GM12801 (cell line): ENCODE data around the gene ANO6.
A peak's percentile ranks its signal among the peaks of the same experiment; 100 is the strongest.

Experiments used
- TF ChIP-seq, protein P1 (sequence below): IDR thresholded peaks from one replicate; pipeline ENCODE4 v1.5.1; 2011; ENCODE audit warnings: control low read depth; ENCODE audit not compliant: insufficient read length; ENCODE audit errors: extremely low read depth

Gene ANO6

GRCh38 chr12:45215419-45216229 is at the start of gene ANO6:
Gene ANO6 (plus strand): TSS chr12:45216095. CDS start chr12:45216322, 227 bp downstream.
- TF ChIP-seq, protein P1, sequence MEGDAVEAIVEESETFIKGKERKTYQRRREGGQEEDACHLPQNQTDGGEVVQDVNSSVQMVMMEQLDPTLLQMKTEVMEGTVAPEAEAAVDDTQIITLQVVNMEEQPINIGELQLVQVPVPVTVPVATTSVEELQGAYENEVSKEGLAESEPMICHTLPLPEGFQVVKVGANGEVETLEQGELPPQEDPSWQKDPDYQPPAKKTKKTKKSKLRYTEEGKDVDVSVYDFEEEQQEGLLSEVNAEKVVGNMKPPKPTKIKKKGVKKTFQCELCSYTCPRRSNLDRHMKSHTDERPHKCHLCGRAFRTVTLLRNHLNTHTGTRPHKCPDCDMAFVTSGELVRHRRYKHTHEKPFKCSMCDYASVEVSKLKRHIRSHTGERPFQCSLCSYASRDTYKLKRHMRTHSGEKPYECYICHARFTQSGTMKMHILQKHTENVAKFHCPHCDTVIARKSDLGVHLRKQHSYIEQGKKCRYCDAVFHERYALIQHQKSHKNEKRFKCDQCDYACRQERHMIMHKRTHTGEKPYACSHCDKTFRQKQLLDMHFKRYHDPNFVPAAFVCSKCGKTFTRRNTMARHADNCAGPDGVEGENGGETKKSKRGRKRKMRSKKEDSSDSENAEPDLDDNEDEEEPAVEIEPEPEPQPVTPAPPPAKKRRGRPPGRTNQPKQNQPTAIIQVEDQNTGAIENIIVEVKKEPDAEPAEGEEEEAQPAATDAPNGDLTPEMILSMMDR = no peak

DNA sequence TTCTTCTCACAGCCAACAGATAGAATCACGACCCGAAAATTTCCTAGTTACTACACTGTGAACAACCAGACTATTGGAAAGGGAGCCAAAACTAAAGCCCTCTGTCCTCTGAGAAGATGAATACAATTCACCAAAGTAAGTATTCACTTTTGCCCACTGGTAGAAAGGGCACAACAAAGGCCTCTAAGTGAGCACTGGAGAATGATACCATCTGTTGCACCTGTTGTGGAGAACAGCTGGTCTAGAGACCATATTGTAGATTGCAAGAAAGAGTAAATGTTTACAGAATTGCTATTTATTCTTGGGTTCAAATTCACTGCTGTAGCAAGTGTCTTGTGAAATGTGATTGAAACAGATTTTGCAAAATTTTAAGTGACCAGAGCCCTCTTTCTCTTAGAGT is 46.9 kb upstream of the ANO6 start:
- TF ChIP-seq, protein P1 = no peak

DNA sequence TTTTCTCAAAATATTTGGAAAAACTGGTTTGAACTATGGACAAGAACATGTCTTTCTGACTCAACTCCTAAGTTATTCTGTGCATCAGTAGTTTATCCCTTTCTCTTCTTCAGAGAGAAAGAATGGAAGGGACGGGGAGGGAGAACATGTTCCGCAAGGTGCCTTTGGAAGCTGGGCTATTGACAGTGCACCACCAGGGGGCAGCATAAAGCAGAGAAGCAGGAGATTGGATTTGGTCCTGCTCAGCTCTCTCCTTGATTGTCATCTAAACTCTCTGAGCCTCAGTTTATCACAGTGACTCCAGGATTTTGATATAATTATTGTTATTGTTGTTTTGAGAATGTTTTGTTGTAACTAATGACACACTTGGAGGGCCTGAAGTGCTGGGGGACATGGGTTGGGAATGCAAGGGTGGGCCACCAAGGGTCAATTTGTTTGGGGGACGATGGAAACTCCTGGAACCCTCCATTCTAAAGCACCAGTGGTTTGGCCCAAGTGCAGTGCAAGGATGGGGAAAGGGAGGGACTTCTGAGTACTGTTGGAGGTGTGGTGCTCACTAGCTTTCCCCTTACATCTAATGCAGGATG is 45.3 kb upstream of the ANO6 start:
- TF ChIP-seq, protein P1 = peak; percentile 29

GRCh38 chr12:45174595-45174994 is 41.3 kb upstream of the ANO6 start:
- TF ChIP-seq, protein P1 = no peak

GRCh38 chr12:45178771-45179170 is 37.1 kb upstream of the ANO6 start:
- TF ChIP-seq, protein P1 = no peak

DNA sequence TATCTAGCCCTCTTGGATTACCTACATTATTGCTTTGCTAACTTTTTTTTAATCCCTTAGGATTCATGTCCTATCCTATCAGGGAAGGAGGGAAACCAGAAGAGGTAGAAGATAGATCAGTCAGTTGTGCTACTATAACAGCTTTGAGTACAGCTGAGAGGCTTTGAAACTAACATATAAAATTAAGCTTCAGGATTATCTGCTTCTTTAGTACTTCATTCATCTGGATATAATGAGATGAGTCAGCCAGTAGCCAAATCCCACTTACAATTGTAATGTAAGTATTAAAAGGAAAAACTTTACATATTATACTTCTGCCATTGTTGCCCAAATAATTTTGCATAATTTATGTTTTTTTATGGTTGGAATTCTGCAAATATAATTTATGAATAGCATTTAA is 33.4 kb upstream of the ANO6 start:
- TF ChIP-seq, protein P1 = no peak

DNA sequence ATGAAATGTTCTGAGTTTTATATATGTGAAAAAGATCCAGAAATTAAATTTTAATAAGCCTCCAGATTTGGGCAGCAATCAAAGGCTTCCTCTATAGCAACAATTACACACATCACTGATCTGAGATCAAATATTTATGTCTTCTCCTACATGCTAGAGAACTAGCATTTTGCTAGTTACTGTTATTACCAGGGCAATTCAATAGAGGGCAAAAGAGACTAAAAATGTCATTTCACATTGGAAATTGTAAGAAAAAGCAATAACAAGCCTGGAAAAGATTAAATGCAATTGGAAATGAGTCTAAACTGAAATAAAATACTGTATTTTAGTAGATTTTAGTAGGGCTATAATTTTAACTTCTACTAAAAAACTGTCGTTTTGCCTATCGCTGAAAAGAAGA is 32.6 kb upstream of the ANO6 start:
- TF ChIP-seq, protein P1 = no peak
